Astrocyte (in vitro differentiated cells and primary cell): Measurements from ENCODE around the gene ST6GALNAC2.

Source experiments
- CTCF ChIP-seq: IDR thresholded peaks from 2 replicates; pipeline ENCODE4 v1.5.1; 2011; ENCODE audit warnings: low read depth, mild to moderate bottlenecking, inconsistent platforms, low read length, moderate library complexity; ENCODE audit not compliant: insufficient read depth
- EZH2 ChIP-seq: IDR thresholded peaks from 2 replicates; pipeline ENCODE4 v1.6.1; 2012; ENCODE audit warnings: mild to moderate bottlenecking, low read length, inconsistent platforms; ENCODE audit not compliant: insufficient read depth

GRCh38 chr17:76549539-76549938 is 36.1 kb downstream of the ST6GALNAC2 start:
- TF ChIP-seq CTCF (no peak), EZH2 (no peak)
